ENCODE results near the gene LCP2.

DNA sequence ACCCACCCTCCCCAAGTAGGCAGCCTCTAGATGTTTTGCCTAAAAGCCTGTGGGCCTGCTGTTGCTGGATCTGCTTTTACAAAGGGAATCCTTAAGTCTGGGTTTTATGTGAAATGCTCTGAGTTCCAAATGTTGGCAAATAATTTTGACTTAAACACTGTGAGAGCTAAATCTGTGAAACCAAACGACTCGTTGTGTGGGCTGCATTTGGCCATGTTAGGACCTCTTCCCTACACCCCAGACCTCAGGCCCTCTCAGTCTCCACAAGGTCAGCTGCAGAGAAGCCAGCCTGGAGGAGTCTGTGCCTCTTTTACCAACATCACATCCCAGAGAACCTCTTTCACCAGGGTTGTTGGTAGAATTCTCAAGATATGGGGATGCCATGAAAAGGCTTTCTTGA, 9.4 kb downstream of the LCP2 start:
- TF ChIP-seq CTCF (IDR thresholded peaks at IDR 0.05), result no peak
- no peak for TF ChIP-seq ETV6 (CRISPR knock-in tag; IDR thresholded peaks at IDR 0.05)
- TF ChIP-seq CREM (CRISPR knock-in tag; IDR thresholded peaks at IDR 0.05), result no peak
- TF ChIP-seq TP53 (CRISPR knock-in tag; IDR thresholded peaks at IDR 0.05), result no peak
- TF ChIP-seq ATF6 (CRISPR knock-in tag; IDR thresholded peaks at IDR 0.05), result no peak
- TF ChIP-seq, protein P1, sequence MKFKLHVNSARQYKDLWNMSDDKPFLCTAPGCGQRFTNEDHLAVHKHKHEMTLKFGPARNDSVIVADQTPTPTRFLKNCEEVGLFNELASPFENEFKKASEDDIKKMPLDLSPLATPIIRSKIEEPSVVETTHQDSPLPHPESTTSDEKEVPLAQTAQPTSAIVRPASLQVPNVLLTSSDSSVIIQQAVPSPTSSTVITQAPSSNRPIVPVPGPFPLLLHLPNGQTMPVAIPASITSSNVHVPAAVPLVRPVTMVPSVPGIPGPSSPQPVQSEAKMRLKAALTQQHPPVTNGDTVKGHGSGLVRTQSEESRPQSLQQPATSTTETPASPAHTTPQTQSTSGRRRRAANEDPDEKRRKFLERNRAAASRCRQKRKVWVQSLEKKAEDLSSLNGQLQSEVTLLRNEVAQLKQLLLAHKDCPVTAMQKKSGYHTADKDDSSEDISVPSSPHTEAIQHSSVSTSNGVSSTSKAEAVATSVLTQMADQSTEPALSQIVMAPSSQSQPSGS (CRISPR knock-in tag; IDR thresholded peaks at IDR 0.05; ENCODE audit: borderline replicate concordance, low read depth), result no peak
- TF ChIP-seq MAX (CRISPR knock-in tag; IDR thresholded peaks at IDR 0.05), result no peak

Data from WTC11 (cell line).